Measurements from ENCODE around the gene RUFY4.
"Not testable (repeated sequence)": the region's sequence is repeated elsewhere in the genome, so short reads cannot be mapped to it uniquely, and the experiment has no call there.

The RUFY4 gene

GRCh38 chr2:218068721-218069334 lies at the start of gene RUFY4:
Gene RUFY4, plus strand, starts transcription at chr2:218069253. Its CDS starts 1,353 bp downstream, at chr2:218070606.
- not testable (repeated sequence) for H3K4me3 ChIP-seq (ENCODE audit: low read depth, low read length, poor library complexity, severe bottlenecking); H3K9me3 ChIP-seq (ENCODE audit: low read length); H2AFZ ChIP-seq (ENCODE audit: low read length); H3K9me2 ChIP-seq (ENCODE audit: low read depth, low read length); H3K27ac ChIP-seq (ENCODE audit: low read depth, low read length, poor library complexity, severe bottlenecking); H3K79me2 ChIP-seq (ENCODE audit: insufficient read depth, low read length); H3F3A ChIP-seq (ENCODE audit: insufficient read depth, low read length); H4K20me1 ChIP-seq (ENCODE audit: insufficient read depth, low read length); H3K36me3 ChIP-seq (ENCODE audit: insufficient read depth, low read length); H3K9ac ChIP-seq (ENCODE audit: low read length); H3K4me1 ChIP-seq (ENCODE audit: insufficient read depth, low read length, severe bottlenecking); H3K4me2 ChIP-seq (ENCODE audit: low read length)
- peak; percentile 57 for TF ChIP-seq CTCF (IDR thresholded peaks at IDR 0.05; ENCODE audit: low read length)
- H3K27me3 ChIP-seq (ENCODE audit: insufficient read depth, low read length): peaks cover 12% of the 10 kb centered on the region; the same call in 1 of the 2 replicates

- Histone ChIP-seq H3K27me3 (ENCODE audit: insufficient read depth, low read length) (0 out of 2 replicates have a peak, but pooled peaks cover 5% of the 10 kb centered on the region), H3F3A (ENCODE audit: insufficient read depth, low read length) (no peaks in the 10 kb centered on the region), H3K4me2 (ENCODE audit: low read length) (no peak overlapping the region), H3K9me3 (ENCODE audit: low read length) (no peaks in the 10 kb centered on the region), H3K9ac (ENCODE audit: low read length) (no peak overlapping the region), H3K27ac (ENCODE audit: low read depth, low read length, poor library complexity, severe bottlenecking) (no peak overlapping the region), H3K9me2 (ENCODE audit: low read depth, low read length) (no peaks in the 10 kb centered on the region), H3K79me2 (ENCODE audit: insufficient read depth, low read length) (no peaks in the 10 kb centered on the region), H2AFZ (ENCODE audit: low read length) (no peak overlapping the region), H3K36me3 (ENCODE audit: insufficient read depth, low read length) (no peaks in the 10 kb centered on the region), H4K20me1 (ENCODE audit: insufficient read depth, low read length) (no peaks in the 10 kb centered on the region), H3K4me3 (ENCODE audit: low read depth, low read length, poor library complexity, severe bottlenecking) (no peak overlapping the region), H3K4me1 (ENCODE audit: insufficient read depth, low read length, severe bottlenecking) (no peaks in the 10 kb centered on the region)
- TF ChIP-seq CTCF (IDR thresholded peaks at IDR 0.05; ENCODE audit: low read length): no peak
- no peak for TF ChIP-seq EZH2 (IDR thresholded peaks at IDR 0.05; ENCODE audit: borderline replicate concordance, low read length)
Measured at GRCh38 chr2:218019411-218020060, 49.5 kb upstream of the RUFY4 start.

- H3K36me3 ChIP-seq (ENCODE audit: insufficient read depth, low read length): no peaks in the 10 kb centered on the region
- H3K4me2 ChIP-seq (ENCODE audit: low read length): no peak overlapping the region
- H3K27ac ChIP-seq (ENCODE audit: low read depth, low read length, poor library complexity, severe bottlenecking): no peak overlapping the region
- no peaks in the 10 kb centered on the region for H3K79me2 ChIP-seq (ENCODE audit: insufficient read depth, low read length)
- H3K9me2 ChIP-seq (ENCODE audit: low read depth, low read length): no peaks in the 10 kb centered on the region
- no peak overlapping the region for H3K9ac ChIP-seq (ENCODE audit: low read length)
- H3K4me1 ChIP-seq (ENCODE audit: insufficient read depth, low read length, severe bottlenecking): no peaks in the 10 kb centered on the region
- 0 out of 2 replicates have a peak, but pooled peaks cover 5% of the 10 kb centered on the region for H3K27me3 ChIP-seq (ENCODE audit: insufficient read depth, low read length)
- H3F3A ChIP-seq (ENCODE audit: insufficient read depth, low read length): no peaks in the 10 kb centered on the region
- no peak overlapping the region for H2AFZ ChIP-seq (ENCODE audit: low read length)
- TF ChIP-seq EZH2 (IDR thresholded peaks at IDR 0.05; ENCODE audit: borderline replicate concordance, low read length): no peak
- TF ChIP-seq CTCF (IDR thresholded peaks at IDR 0.05; ENCODE audit: low read length): no peak
- no peaks in the 10 kb centered on the region for H3K9me3 ChIP-seq (ENCODE audit: low read length)
- H3K4me3 ChIP-seq (ENCODE audit: low read depth, low read length, poor library complexity, severe bottlenecking): no peak overlapping the region
- no peaks in the 10 kb centered on the region for H4K20me1 ChIP-seq (ENCODE audit: insufficient read depth, low read length)
Measured at GRCh38 chr2:218020281-218020680, 48.8 kb upstream of the RUFY4 start.

Measured in OCI-LY1 (cell line).